Superior temporal gyrus (tissue), 1 donor: ENCODE results near the gene CPLX3.

ENCODE experiments used
- DNase-seq: peaks from one replicate; pipeline ENCODE4 v3.0.0-alpha.2; 2016; ENCODE audit errors: extremely low spot score

The CPLX3 gene

DNA sequence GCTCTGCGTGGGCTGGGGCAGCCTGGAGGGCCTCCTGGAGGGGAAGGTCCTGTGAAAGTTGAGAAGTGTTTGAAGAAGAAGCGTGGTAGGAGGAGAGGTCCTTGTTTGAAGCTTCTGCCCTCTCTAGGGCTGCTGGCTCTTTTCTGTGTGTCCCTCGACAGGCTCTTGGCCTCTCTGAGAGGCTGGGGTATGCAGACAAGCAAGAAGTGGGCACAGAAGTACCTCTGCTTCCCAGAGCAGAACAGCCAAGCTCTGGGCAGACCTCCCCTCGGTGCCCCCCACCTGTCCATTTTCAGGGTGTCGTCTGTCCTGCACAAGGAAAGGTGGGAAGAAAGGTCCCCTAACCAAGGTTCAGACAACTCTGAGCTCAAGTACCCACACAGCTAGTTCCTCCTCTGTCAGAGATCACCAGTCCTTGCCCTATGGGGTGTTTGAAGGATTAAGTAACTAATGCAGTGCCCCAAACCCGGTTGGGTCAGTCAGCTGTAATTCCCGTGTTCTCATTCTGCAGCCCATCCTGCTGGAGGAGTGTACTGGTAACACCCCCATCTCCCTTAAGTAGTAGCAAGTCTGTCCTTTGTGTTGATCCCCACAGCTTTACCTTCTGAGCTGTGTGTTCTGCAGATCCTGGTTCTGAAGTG, 38.3 kb upstream of the CPLX3 start:
- DNase-seq = no peak

- DNase-seq = no peak
Observed at GRCh38 chr15:74788683-74789151, 37.7 kb upstream of the CPLX3 start.

DNA sequence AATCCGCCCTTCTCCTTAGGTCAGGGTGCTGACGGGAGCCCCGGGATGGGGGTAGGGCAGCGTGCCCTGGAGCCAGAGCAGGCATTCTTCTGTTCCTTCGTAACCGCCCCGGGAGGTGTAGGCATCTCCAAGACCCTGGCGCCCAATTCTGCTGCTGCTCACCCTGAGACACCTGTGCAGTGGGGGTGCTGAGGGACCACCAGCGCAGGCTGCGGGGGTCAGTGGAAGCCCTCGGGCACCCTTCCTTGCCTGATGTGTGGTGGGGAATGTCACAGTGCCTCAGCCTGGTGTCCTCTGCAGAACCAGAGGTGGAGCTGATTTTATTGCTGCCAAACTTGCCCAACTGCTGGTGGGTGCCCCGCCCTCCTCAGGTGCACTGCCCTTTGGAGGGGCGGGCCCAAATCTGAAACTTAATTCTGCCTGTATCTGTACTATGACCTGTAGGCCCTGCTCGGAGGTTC, 37.2 kb upstream of the CPLX3 start:
- no peak for DNase-seq

DNA sequence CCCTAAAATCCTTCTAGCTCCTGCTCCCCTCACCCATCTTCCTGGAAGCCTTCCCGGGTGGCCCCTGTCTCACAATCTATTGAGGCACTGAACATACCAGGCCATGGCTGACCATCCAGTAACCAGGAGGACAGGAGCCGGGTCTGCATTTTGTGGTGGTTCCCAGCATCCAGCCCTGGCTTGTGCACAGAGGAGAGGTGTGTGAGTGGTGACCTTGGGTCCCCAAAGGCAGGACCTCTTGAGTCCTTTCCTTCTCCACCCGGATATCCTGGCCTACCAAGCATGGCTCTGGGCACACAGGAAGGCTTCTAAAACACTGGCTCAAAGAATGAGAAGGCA, 36.7 kb upstream of the CPLX3 start:
- no peak for DNase-seq

DNA sequence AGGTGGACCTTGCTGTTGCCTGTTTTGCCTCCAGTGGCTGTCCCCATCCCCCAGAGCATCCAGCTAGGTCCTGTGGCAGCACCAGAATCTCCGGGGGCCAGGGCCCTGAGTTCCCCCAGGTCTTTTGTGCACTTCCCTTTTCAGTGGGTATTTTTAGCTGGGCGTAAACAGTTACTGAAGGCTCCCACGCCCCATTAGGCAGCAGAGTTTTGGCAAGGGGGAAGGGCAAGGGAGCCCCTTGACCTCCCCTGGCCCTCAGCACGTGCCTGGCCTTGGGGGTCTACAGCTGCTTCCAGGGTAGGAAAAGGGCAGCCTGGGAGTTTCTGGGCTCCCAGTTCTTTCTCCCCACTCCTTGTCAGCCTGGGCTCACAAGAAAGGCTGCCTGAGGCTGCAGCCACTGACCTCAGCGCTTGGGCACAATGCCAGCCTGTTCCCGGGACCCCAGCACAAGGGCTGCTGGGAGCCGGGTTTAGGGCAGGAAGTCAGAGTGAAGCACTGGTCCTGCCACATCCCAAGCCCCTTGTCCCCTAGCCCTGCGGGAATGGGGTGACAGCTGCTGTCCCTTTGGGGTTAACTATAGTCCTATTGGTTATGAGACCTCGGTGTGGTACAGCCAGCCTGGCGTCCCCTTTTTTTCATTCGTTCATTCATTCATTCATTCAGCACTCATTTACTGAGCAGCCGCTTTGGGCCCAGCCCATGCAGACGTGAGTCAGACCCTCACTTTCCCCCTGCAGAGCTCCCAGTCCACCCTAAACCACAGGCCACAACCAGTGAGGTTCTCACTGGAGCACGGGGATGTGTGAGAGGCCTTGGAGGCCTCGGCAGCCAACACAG, 36.1 kb upstream of the CPLX3 start:
- DNase-seq = peak; percentile 69

DNA sequence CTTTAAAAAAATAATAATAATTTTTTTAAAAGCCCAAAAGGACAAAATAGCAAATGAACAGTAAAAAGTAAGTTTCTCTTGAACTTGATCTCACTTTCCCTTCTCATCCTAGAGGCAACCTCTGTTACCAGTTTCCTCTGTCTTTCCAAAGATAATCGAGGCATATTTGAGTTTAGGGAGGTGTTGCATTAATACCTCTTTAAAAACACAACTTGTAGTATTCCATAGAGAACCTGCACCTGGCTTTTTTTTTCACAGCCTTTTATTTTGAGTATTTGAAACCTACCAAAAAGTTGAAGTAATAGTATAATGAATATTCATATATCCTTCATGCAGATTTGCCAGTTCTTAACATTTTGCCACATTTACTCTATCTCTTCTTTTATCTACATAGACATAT, 35.4 kb upstream of the CPLX3 start:
- no peak for DNase-seq

- no peak for DNase-seq
Observed at GRCh38 chr15:74791667-74792066, 34.8 kb upstream of the CPLX3 start.

DNA sequence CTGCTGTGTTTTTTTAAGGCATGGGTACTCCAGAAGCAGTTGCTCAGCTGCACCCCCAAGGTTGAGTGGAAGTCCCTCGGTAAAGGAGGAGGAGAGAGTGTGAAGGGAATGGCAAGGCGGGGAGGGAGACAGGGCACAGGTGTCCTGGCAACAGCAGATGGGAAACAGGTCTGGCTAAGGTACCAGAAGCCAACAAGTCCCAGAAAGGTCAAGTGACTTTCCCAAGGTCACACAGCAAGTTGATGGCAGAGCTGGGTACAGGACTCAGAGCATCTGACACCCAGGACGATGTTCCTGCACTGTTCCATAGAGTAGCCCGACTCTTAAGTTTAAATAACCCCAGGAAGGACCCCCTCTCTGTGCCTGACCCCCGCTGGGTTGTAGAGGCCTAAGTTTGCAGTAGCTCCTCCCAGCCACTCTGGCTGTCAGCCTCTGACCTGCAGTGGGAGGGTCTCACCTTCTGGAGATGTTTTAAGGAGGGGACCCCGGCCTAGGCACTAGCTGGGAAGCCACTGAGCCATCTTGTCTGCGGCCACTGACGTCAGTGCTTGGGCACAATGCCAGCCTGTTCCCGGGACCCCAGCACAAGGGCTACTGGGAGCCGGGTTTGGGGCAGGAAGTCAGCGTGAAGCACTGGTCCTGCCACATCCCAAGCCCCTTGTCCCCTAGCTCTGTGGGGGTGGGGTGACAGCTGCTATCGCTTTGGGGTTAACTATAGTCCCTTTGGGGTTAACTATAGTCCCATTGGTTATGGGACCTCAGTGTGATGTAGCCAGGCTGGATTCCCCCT, 34.0 kb upstream of the CPLX3 start:
- DNase-seq = no peak

DNA sequence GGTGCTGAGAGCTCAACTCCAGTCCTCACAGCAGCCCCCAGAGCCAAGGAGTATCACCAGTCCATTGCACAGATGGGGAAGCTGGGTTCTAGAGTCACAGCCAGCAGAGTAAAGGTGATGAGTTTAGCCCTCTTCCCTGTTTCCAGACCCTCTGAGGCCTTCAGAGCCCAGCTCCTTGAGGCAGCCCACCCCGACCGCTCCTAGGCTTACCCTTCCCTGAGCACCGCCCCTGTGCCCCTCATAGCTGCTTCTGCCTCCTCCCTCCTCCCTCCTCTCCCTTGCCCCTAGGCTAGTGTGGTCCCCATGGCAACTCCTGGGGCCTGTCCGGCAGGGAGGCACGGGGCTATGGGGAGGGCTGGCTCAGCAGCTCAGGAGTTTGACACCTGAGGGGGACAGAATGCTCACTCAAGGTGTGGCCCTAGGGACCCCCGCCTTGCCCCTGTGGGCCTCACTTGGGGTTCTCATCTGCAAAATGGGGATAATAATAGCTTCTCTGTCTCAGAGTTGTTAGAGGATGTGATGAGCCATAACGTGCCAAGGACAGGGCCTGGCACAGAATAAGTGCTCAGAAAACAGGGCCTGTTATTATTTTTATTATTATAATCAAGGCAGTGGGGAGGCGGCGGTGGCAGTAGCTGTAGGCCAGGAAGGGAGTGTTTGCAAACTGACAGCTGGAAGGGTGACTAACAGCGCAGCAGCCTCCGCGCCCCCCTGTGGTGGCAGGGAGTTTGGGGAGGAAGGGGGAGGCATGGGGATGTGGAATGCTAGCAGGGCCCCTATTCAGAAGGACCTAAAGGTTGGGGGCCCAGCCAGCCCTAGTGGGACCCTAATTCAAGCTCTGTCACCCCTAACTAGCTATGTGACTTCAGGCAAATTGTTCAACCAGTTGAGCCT, 33.0 kb upstream of the CPLX3 start:
- DNase-seq = no peak

DNA sequence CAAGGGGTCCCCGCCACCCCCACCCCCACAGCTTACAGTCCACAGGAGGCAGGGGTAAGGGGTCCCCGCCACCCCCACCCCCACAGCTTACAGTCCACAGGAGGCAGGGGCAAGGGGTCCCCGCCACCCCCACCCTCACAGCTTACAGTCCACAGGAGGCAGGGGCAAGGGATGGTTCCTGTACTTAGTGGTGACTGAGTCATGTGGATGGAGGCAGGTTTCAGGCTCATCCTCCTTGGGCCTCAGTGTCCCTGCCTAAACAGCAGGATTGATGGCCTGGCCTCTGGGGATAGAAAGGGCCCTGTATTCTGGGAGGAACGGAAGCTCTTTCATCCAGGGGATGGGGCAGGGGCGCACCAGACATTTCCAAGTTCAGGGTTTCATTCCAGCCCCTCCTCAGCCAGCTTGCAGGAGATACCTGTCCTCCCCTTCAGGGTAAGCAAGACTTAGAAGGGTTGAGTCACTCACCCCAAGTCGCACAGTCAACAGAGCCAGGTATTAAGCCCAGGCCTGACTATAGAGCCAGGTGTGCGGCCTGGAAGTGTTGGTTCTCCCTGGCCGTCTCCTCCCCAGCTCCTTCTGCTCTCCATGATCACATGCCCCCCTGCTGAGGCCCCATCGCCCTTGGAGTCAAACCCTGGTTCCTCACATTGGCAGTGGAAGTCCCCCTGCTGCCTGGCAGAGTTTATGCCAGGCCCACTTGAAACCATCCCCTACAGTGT, 32.0 kb upstream of the CPLX3 start:
- DNase-seq = no peak

DNA sequence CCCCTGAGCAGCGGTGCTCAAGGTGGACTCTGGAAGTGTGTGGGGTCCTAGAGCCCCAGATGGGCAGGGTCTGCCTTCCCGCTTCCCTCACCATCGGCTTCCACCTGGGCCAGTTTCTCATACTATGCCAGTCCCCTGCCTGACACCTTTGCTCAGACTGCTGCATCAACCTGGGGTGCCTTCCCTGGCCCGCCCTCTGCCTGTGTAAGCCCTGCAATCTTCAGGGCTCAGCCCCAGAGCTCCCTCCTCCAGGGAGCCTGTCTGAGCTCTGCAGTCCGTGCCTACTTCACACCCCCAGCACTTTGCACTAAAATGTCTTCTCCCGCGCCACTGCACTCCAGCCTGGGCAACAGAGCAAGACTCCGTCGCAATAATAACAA, 31.5 kb upstream of the CPLX3 start:
- DNase-seq = no peak

DNA sequence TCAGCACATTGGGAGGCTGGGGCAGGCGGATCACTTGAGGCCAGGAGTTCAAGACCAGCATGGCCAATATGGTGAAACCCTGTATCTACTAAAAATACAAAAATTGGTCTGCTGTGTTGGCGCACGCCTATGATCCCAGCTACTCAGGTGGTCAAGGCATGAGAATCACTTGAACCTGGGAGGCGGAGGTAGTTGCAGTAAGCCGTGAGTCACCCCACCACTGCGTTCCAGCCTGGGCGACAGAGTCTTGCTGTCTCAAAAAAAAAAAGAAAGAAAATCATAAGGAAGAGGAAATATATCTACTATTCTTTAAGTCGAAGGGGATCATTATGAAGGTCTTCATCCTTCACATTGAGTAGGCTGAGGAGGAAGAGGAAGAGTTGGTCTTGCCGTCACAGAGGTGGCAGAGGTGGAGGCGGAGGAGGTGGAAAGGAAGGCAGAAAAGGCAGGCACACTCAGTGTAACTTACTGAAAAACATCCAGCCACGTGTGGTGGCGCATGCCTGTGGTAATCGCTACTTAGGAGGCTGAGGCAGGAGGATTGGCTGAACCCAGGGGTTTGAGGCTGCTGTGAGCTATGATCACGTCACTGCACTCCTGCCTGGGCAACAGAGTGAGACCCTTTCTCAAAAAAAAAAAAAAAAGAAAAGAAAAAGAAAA, 30.3 kb upstream of the CPLX3 start:
- no peak for DNase-seq

DNA sequence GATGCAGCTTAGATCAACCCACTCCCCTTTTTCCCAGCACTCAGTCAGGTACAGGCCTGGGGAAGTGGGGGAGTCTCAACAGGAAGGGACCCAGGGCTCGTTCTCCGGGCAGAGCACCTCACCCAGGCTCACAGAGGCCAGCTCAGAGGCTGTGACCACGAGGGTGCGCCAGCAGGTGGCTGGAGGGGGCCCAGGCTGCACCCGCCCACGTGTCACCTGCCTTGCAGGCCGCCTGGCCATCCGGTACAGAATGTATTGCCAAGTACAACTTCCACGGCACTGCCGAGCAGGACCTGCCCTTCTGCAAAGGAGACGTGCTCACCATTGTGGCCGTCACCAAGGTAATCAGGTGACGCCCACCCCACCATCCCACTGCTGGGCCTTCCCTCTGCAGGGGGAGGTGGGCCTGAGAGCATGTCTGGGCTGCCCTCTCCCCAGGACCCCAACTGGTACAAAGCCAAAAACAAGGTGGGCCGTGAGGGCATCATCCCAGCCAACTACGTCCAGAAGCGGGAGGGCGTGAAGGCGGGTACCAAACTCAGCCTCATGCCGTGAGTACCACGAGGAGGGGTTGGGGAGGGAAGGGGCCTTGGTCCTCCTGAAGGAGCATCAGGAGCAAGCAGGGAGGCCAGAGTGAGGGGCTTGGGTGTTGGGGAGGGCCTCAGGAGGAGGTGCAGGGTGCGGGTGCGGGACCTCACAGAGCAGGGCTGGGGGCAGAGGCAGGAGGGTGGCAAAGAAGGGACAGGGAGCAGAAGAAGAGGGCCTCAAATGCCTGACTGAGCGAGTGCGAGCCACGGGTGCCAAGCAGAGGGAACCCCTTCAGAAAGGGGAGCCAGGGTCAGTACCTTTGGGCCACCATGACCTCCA, 27.8 kb upstream of the CPLX3 start:
- no peak for DNase-seq

GRCh38 chr15:74799255-74799855, 27.1 kb upstream of the CPLX3 start:
- DNase-seq = no peak

DNA sequence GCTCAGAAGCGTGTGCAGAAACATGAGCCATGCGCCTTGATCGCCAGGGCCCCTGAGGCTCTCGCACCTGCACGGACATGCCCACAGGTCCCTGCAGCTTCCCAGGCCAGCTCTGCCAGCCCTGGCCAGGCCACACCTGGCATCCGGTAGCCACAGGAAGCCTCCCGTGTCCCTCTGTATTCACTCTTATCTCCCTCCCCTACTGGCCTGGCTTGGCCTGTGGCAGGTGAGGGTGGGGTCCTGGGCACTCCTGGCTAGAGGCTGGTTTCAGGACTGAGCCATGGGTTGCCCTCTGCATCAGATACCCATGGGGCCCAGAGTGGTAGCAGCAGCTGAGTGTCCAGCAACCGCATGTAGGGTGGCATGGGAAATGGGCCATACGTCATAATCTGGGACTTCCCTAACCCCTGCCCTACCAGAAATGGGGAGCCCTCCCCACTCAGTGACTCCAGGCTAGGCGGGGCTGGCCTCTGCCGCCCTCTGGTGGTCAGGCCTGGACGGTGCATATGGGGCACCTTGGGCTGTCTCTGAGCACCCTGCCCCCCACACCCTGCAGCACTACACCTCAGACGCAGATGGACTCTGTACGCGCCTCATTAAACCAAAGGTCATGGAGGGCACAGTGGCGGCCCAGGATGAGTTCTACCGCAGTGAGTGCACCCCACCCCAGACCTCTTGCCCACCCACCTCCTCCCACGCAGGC, 26.4 kb upstream of the CPLX3 start:
- DNase-seq = peak; percentile 73

GRCh38 chr15:74800559-74801094, 25.8 kb upstream of the CPLX3 start:
- no peak for DNase-seq

GRCh38 chr15:74801311-74801997, 25.0 kb upstream of the CPLX3 start:
- DNase-seq = no peak
